ENCODE measurements around the gene PPFIA4. TPM values are rescaled to one million over a fixed set of nuclear protein-coding genes. Genes with fewer than 3 reads are reported as not detected.

PPFIA4 gene
- total and polyA plus RNA-seq, 9 of the 15 experiments (the other 6 are each of a cell fraction or from before 2014, with no cell fraction given), result 0.07 to 12.0 (median 0.70) TPM

DNA sequence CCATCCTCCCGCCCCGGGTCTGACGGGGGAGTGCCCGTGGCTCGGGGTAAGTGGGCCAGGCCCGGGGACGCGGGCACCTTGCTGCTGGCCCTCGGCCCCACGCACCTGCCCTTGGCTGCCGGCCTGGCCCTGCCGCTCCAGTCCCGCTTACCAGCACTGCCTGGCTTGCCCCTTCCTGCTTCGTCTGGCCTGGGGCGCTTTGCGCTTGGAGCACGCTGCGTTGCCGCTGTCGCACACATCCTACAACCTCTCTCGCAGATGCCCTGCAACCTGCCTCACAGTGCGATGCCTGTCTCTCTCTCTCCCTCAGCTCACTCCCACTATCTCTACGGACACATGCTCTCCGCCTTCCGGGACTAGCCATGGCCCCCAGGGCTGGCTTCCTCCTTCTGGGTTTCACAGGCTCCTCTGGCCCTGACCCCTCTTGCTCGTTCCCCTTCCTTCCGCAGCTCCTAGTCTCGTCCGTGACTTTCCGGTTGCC, 49.8 kb downstream of the PPFIA4 start (continued):
- TF ChIP-seq HNRNPL (IDR thresholded peaks at IDR 0.05; ENCODE audit: low read depth, low read length), result no peak
- no peak for TF ChIP-seq SMAD2 (IDR thresholded peaks at IDR 0.05; ENCODE audit: low read depth, low read length)
- TF ChIP-seq KDM2B (CRISPR knock-in tag; IDR thresholded peaks at IDR 0.05), result no peak
- no peak for TF ChIP-seq ZNF766 (CRISPR knock-in tag; conservative IDR thresholded peaks at IDR 0.05)
- TF ChIP-seq JUND (IDR thresholded peaks at IDR 0.05; ENCODE audit: borderline replicate concordance, low read depth, low read length), result no peak
- TF ChIP-seq JUND (tag; IDR thresholded peaks at IDR 0.05; ENCODE audit: borderline replicate concordance, low read depth, low read length), result no peak
- TF ChIP-seq, protein P1, sequence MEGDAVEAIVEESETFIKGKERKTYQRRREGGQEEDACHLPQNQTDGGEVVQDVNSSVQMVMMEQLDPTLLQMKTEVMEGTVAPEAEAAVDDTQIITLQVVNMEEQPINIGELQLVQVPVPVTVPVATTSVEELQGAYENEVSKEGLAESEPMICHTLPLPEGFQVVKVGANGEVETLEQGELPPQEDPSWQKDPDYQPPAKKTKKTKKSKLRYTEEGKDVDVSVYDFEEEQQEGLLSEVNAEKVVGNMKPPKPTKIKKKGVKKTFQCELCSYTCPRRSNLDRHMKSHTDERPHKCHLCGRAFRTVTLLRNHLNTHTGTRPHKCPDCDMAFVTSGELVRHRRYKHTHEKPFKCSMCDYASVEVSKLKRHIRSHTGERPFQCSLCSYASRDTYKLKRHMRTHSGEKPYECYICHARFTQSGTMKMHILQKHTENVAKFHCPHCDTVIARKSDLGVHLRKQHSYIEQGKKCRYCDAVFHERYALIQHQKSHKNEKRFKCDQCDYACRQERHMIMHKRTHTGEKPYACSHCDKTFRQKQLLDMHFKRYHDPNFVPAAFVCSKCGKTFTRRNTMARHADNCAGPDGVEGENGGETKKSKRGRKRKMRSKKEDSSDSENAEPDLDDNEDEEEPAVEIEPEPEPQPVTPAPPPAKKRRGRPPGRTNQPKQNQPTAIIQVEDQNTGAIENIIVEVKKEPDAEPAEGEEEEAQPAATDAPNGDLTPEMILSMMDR (IDR thresholded peaks at IDR 0.05 in 2 of 3, conservative IDR thresholded peaks at IDR 0.05 in 1 of 3; ENCODE audit: insufficient read depth in 2 of 3, low read depth in 1 of 3, low read length in 3 of 3), result no peak
- TF ChIP-seq ZNF140 (CRISPR knock-in tag; IDR thresholded peaks at IDR 0.05), result no peak
- TF ChIP-seq ZNF197 (CRISPR knock-in tag; IDR thresholded peaks at IDR 0.05; ENCODE audit: low read depth), result no peak
- TF ChIP-seq, protein P2, sequence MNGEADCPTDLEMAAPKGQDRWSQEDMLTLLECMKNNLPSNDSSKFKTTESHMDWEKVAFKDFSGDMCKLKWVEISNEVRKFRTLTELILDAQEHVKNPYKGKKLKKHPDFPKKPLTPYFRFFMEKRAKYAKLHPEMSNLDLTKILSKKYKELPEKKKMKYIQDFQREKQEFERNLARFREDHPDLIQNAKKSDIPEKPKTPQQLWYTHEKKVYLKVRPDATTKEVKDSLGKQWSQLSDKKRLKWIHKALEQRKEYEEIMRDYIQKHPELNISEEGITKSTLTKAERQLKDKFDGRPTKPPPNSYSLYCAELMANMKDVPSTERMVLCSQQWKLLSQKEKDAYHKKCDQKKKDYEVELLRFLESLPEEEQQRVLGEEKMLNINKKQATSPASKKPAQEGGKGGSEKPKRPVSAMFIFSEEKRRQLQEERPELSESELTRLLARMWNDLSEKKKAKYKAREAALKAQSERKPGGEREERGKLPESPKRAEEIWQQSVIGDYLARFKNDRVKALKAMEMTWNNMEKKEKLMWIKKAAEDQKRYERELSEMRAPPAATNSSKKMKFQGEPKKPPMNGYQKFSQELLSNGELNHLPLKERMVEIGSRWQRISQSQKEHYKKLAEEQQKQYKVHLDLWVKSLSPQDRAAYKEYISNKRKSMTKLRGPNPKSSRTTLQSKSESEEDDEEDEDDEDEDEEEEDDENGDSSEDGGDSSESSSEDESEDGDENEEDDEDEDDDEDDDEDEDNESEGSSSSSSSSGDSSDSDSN (IDR thresholded peaks at IDR 0.05; ENCODE audit: borderline replicate concordance in 1 of 2, low read depth in 2 of 2, low read length in 2 of 2), result 0 out of 4 replicates have a peak, but pooled peaks of 1 of the 2 experiments have one; percentile 27
- TF ChIP-seq NR2C2 (CRISPR knock-in tag; IDR thresholded peaks at IDR 0.05), result no peak
- no peak for TF ChIP-seq NR2C2 (tag; IDR thresholded peaks at IDR 0.05)
- TF ChIP-seq CBFA2T3 (IDR thresholded peaks at IDR 0.05), result peak; percentile 36
- TF ChIP-seq C11orf30 (IDR thresholded peaks at IDR 0.05; ENCODE audit: low read depth), result no peak
- TF ChIP-seq, protein P3, sequence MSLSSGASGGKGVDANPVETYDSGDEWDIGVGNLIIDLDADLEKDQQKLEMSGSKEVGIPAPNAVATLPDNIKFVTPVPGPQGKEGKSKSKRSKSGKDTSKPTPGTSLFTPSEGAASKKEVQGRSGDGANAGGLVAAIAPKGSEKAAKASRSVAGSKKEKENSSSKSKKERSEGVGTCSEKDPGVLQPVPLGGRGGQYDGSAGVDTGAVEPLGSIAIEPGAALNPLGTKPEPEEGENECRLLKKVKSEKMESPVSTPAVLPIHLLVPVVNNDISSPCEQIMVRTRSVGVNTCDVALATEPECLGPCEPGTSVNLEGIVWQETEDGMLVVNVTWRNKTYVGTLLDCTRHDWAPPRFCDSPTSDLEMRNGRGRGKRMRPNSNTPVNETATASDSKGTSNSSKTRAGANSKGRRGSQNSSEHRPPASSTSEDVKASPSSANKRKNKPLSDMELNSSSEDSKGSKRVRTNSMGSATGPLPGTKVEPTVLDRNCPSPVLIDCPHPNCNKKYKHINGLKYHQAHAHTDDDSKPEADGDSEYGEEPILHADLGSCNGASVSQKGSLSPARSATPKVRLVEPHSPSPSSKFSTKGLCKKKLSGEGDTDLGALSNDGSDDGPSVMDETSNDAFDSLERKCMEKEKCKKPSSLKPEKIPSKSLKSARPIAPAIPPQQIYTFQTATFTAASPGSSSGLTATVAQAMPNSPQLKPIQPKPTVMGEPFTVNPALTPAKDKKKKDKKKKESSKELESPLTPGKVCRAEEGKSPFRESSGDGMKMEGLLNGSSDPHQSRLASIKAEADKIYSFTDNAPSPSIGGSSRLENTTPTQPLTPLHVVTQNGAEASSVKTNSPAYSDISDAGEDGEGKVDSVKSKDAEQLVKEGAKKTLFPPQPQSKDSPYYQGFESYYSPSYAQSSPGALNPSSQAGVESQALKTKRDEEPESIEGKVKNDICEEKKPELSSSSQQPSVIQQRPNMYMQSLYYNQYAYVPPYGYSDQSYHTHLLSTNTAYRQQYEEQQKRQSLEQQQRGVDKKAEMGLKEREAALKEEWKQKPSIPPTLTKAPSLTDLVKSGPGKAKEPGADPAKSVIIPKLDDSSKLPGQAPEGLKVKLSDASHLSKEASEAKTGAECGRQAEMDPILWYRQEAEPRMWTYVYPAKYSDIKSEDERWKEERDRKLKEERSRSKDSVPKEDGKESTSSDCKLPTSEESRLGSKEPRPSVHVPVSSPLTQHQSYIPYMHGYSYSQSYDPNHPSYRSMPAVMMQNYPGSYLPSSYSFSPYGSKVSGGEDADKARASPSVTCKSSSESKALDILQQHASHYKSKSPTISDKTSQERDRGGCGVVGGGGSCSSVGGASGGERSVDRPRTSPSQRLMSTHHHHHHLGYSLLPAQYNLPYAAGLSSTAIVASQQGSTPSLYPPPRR (CRISPR knock-in tag; IDR thresholded peaks at IDR 0.05; ENCODE audit: borderline replicate concordance), result no peak
- TF ChIP-seq ZEB2 (IDR thresholded peaks at IDR 0.05), result no peak
